ENCODE results near the gene BCL2L1. TPM values are rescaled to one million over a fixed set of nuclear protein-coding genes. Genes with fewer than 3 reads are reported as not detected.
A peak's percentile ranks its signal among the peaks of the same experiment; 100 is the strongest.

The BCL2L1 gene
- total RNA-seq, 1 donor from 2014 or later, result 57.2 TPM

GRCh38 chr20:31675828-31676608 is 46.6 kb downstream of the BCL2L1 start:
- Histone ChIP-seq H3K4me1 (peaks cover 96% of the 10 kb centered on the region), H3K4me3 (peak overlapping the region; percentile 9 to 17), H3K27me3 (no peaks in the 10 kb centered on the region), H3K27ac (peak overlapping the region; percentile 83), H3K36me3 (no peaks in the 10 kb centered on the region), H3K9me3 (no peaks in the 10 kb centered on the region)
- TF ChIP-seq POLR2A (IDR thresholded peaks at IDR 0.05), result no peak
- TF ChIP-seq POLR2AphosphoS5 (IDR thresholded peaks at IDR 0.05; ENCODE audit: insufficient read depth in 1 of 2, low read depth in 1 of 2), result no peak
- TF ChIP-seq CTCF (IDR thresholded peaks at IDR 0.05), result no peak
- intact Hi-C loops (cut with DNase I), result no loop called here
- no peak for DNase-seq (ENCODE audit: extremely low spot score in 2 of 2)

- H3K36me3 ChIP-seq, result no peaks in the 10 kb centered on the region
- H3K27me3 ChIP-seq, result no peaks in the 10 kb centered on the region
- intact Hi-C loops (cut with DNase I), result no loop called here
- DNase-seq (ENCODE audit: extremely low spot score in 2 of 2), result no peak
- H3K27ac ChIP-seq, result peak overlapping the region; percentile 83
- H3K9me3 ChIP-seq, result no peaks in the 10 kb centered on the region
- peaks cover 95% of the 10 kb centered on the region for H3K4me1 ChIP-seq
- TF ChIP-seq POLR2A (IDR thresholded peaks at IDR 0.05) (no peak), POLR2AphosphoS5 (IDR thresholded peaks at IDR 0.05; ENCODE audit: insufficient read depth in 1 of 2, low read depth in 1 of 2) (peak; percentile 43 to 51)
- peak overlapping the region; percentile 9 to 17 for H3K4me3 ChIP-seq
These were observed 47.5 kb downstream of the BCL2L1 start for GRCh38 chr20:31674895-31675827.

GRCh38 chr20:31673943-31674463 is 48.7 kb downstream of the BCL2L1 start:
- Histone ChIP-seq H3K9me3 (no peaks in the 10 kb centered on the region), H3K27me3 (no peaks in the 10 kb centered on the region), H3K4me3 (no peak overlapping the region), H3K36me3 (no peaks in the 10 kb centered on the region), H3K4me1 (peaks cover 92% of the 10 kb centered on the region), H3K27ac (peak overlapping the region; percentile 83)
- TF ChIP-seq POLR2A (IDR thresholded peaks at IDR 0.05), result no peak
- TF ChIP-seq POLR2AphosphoS5 (IDR thresholded peaks at IDR 0.05; ENCODE audit: insufficient read depth in 1 of 2, low read depth in 1 of 2), result no peak
- TF ChIP-seq CTCF (IDR thresholded peaks at IDR 0.05), result no peak
- no peak for DNase-seq (ENCODE audit: extremely low spot score in 2 of 2)
- intact Hi-C loops (cut with DNase I), result no loop called here

- H3K27me3 ChIP-seq, result no peaks in the 10 kb centered on the region
- intact Hi-C loops (cut with DNase I), result no loop called here
- H3K4me3 ChIP-seq, result no peak overlapping the region
- DNase-seq (ENCODE audit: extremely low spot score in 2 of 2), result no peak
- peaks cover 92% of the 10 kb centered on the region for H3K4me1 ChIP-seq
- no peaks in the 10 kb centered on the region for H3K9me3 ChIP-seq
- TF ChIP-seq CTCF (IDR thresholded peaks at IDR 0.05) (no peak), POLR2AphosphoS5 (IDR thresholded peaks at IDR 0.05; ENCODE audit: insufficient read depth in 1 of 2, low read depth in 1 of 2) (no peak), POLR2A (IDR thresholded peaks at IDR 0.05) (no peak)
- H3K36me3 ChIP-seq, result no peaks in the 10 kb centered on the region
- peak overlapping the region; percentile 83 for H3K27ac ChIP-seq
These were observed 49.2 kb downstream of the BCL2L1 start for GRCh38 chr20:31673435-31673834.

GRCh38 chr20:31671324-31671723 is 51.3 kb downstream of the BCL2L1 start:
- Histone ChIP-seq H3K4me1 (peaks cover 95% of the 10 kb centered on the region), H3K36me3 (no peaks in the 10 kb centered on the region), H3K4me3 (no peak overlapping the region), H3K27ac (peak overlapping the region; percentile 83), H3K27me3 (no peaks in the 10 kb centered on the region), H3K9me3 (no peaks in the 10 kb centered on the region)
- intact Hi-C loops (cut with DNase I), result no loop called here
- no peak for DNase-seq (ENCODE audit: extremely low spot score in 2 of 2)
- TF ChIP-seq POLR2A (IDR thresholded peaks at IDR 0.05) (no peak), CTCF (IDR thresholded peaks at IDR 0.05) (no peak)

Measured in vagina (tissue), 2 donors.